Mesodermal cell (in vitro differentiated cells): Measurements from ENCODE around the gene PRDX1.

ENCODE experiments used
- H3K27ac ChIP-seq: 2 replicates; pipeline ENCODE4 v1.7.0; 2013; ENCODE audit warnings: mild to moderate bottlenecking, low read depth, low read length, moderate library complexity; ENCODE audit not compliant: severe bottlenecking
- H3K36me3 ChIP-seq: 2 replicates; pipeline ENCODE4 v1.7.1; 2013; ENCODE audit warnings: mild to moderate bottlenecking, low read length, moderate library complexity; ENCODE audit not compliant: control insufficient read depth, insufficient read depth
- H3K4me1 ChIP-seq: one replicate; pipeline ENCODE4 v1.7.1; 2013; ENCODE audit warnings: mild to moderate bottlenecking, low read length; ENCODE audit not compliant: insufficient read depth, control insufficient read depth, poor library complexity, severe bottlenecking
- H3K4me3 ChIP-seq: 2 replicates; pipeline ENCODE4 v1.7.0; 2013; ENCODE audit warnings: low read length, control low read depth, mild to moderate bottlenecking; ENCODE audit not compliant: insufficient read depth, poor library complexity, severe bottlenecking; ENCODE audit errors: extremely low read depth
- H3K9me3 ChIP-seq: 2 replicates; pipeline ENCODE4 v1.7.1; 2013; ENCODE audit warnings: mild to moderate bottlenecking, low read length, moderate library complexity; ENCODE audit not compliant: control insufficient read depth
- WGBS, 2 experiments: methylation state at CpG; one replicate each; pipeline ENCODE4 v1.1.5; 2013; ENCODE audit warnings: missing lambda C conversion rate in 2 of 2; ENCODE audit not compliant: insufficient coverage in 2 of 2; 5-methylcytosine and 5-hydroxymethylcytosine counted together

The PRDX1 gene

GRCh38 chr1:45552331-45552730, 30.6 kb upstream of the PRDX1 start:
- H3K9me3 ChIP-seq, result no peaks in the 10 kb centered on the region
- no peak overlapping the region for H3K4me3 ChIP-seq
- H3K4me1 ChIP-seq, result peaks cover 5% of the 10 kb centered on the region
- 91 to 100% methylated on average over 1 of the region's 1 CpG for WGBS, 2 experiments
- no peak overlapping the region for H3K27ac ChIP-seq
- peaks cover 43% of the 10 kb centered on the region for H3K36me3 ChIP-seq

GRCh38 chr1:45551684-45552083, 30.0 kb upstream of the PRDX1 start:
- WGBS, 2 experiments, result 0 to 40% methylated on average over 1 to 2 of the region's 3 CpGs
- Histone ChIP-seq H3K4me1 (peaks cover 5% of the 10 kb centered on the region), H3K9me3 (no peaks in the 10 kb centered on the region), H3K36me3 (peaks cover 42% of the 10 kb centered on the region), H3K4me3 (peak overlapping the region; percentile 68), H3K27ac (no peak overlapping the region)

GRCh38 chr1:45550401-45551351, 29.0 kb upstream of the PRDX1 start, which contains the start of gene AKR1A1:
Gene AKR1A1 (plus strand): TSS chr1:45550826. CDS start chr1:45561795, 10,969 bp downstream.
- peak within 1 kb of the TSS; percentile 88 for H3K27ac ChIP-seq
- H3K9me3 ChIP-seq, result no peaks in the 10 kb centered on the region
- H3K4me3 ChIP-seq, result peak within 1 kb of the TSS; percentile 68
- 7% methylated on average over 43 to 44 of the region's 47 CpGs for WGBS, 2 experiments
- peaks cover 37% of the 10 kb centered on the region for H3K36me3 ChIP-seq
- H3K4me1 ChIP-seq, result peaks cover 5% of the 10 kb centered on the region

GRCh38 chr1:45545553-45546310, 24.0 kb upstream of the PRDX1 start:
- Histone ChIP-seq H3K27ac (no peak overlapping the region), H3K4me1 (no peaks in the 10 kb centered on the region), H3K9me3 (no peaks in the 10 kb centered on the region), H3K4me3 (no peak overlapping the region), H3K36me3 (no peaks in the 10 kb centered on the region)
- WGBS, 2 experiments, result 92 to 100% methylated on average over 4 of the region's 7 CpGs

GRCh38 chr1:45545019-45545493, 23.4 kb upstream of the PRDX1 start:
- H3K27ac ChIP-seq, result no peak overlapping the region
- 69 to 74% methylated on average over 5 to 6 of the region's 6 CpGs for WGBS, 2 experiments
- H3K9me3 ChIP-seq, result no peaks in the 10 kb centered on the region
- H3K4me3 ChIP-seq, result no peak overlapping the region
- H3K4me1 ChIP-seq, result no peaks in the 10 kb centered on the region
- H3K36me3 ChIP-seq, result no peaks in the 10 kb centered on the region

GRCh38 chr1:45544530-45544929, 22.8 kb upstream of the PRDX1 start:
- Histone ChIP-seq H3K36me3 (no peaks in the 10 kb centered on the region), H3K4me3 (no peak overlapping the region), H3K4me1 (no peaks in the 10 kb centered on the region), H3K27ac (no peak overlapping the region), H3K9me3 (no peaks in the 10 kb centered on the region)
- WGBS, 2 experiments, result 100% methylated on average over 1 of the region's 4 CpGs

- WGBS, 2 experiments, result 73 to 78% methylated on average over 6 to 7 of the region's 8 CpGs
Measured at GRCh38 chr1:45543581-45544417, 22.1 kb upstream of the PRDX1 start.

GRCh38 chr1:45542591-45542990, 20.9 kb upstream of the PRDX1 start:
- no peaks in the 10 kb centered on the region for H3K4me1 ChIP-seq
- no peak overlapping the region for H3K4me3 ChIP-seq
- 88 to 100% methylated on average over 1 to 3 of the region's 4 CpGs for WGBS, 2 experiments
- no peaks in the 10 kb centered on the region for H3K9me3 ChIP-seq
- H3K27ac ChIP-seq, result no peak overlapping the region
- H3K36me3 ChIP-seq, result no peaks in the 10 kb centered on the region

More at GRCh38 chr1:45543581-45544417, 22.1 kb upstream of the PRDX1 start:
- Histone ChIP-seq H3K4me1 (no peaks in the 10 kb centered on the region), H3K36me3 (no peaks in the 10 kb centered on the region), H3K4me3 (no peak overlapping the region), H3K9me3 (no peaks in the 10 kb centered on the region), H3K27ac (no peak overlapping the region)

- no CpG with 5 or more reads among the region's 1 CpG for WGBS, 2 experiments
- no peaks in the 10 kb centered on the region for H3K9me3 ChIP-seq
- no peak overlapping the region for H3K4me3 ChIP-seq
- H3K36me3 ChIP-seq, result no peaks in the 10 kb centered on the region
- no peaks in the 10 kb centered on the region for H3K4me1 ChIP-seq
- H3K27ac ChIP-seq, result no peak overlapping the region
Measured at GRCh38 chr1:45541193-45541592, 19.5 kb upstream of the PRDX1 start.

- no peak overlapping the region for H3K4me3 ChIP-seq
- whole genome bisulfite sequencing, 2 experiments, result 62 to 70% methylated on average over 4 of the region's 4 CpGs
- H3K36me3 ChIP-seq, result no peaks in the 10 kb centered on the region
- no peaks in the 10 kb centered on the region for H3K4me1 ChIP-seq
- H3K9me3 ChIP-seq, result no peaks in the 10 kb centered on the region
- no peak overlapping the region for H3K27ac ChIP-seq
Measured at GRCh38 chr1:45536886-45537285, 15.2 kb upstream of the PRDX1 start.
